Esophagus squamous epithelium (tissue), 4 donors: ENCODE measurements around the gene DRC3.

Source experiments
- CTCF ChIP-seq, 6 experiments: fragments of 450-650 bp in 4 of 6; fragments of 200-600 bp in 2 of 6; sonication (generic) in 2 of 6; IDR thresholded peaks; one replicate each; pipeline ENCODE4 v1.5.1; 2016 to 2019; ENCODE audit warnings: antibody characterized with exemption in 6 of 6, mild to moderate bottlenecking in 4 of 6, moderate library complexity in 4 of 6
- POLR2A ChIP-seq, 4 donors: fragments of 450-650 bp; IDR thresholded peaks; one replicate each; pipeline ENCODE4 v1.6.1; 2017; ENCODE audit warnings: antibody characterized with exemption in 4 of 4, mild to moderate bottlenecking in 4 of 4, moderate library complexity in 3 of 4

- TF ChIP-seq CTCF (IDR thresholded peaks at IDR 0.05): peak in 3 of 6 experiments; percentile 6 to 42 (median 18)
- peak in 3 of 4 donors; percentile 87 to 97 (median 95) for TF ChIP-seq POLR2A (IDR thresholded peaks at IDR 0.05)
These were observed at the start of gene DRC3, which contains the start of gene TOM1L2 for GRCh38 chr17:17972126-17972951.
